ENCODE measurements around the gene TMEM147. TPM values are rescaled to one million over a fixed set of nuclear protein-coding genes. Genes with fewer than 3 reads are reported as not detected.

The TMEM147 gene
- total and polyA plus RNA-seq, 2 of the 4 experiments (the other 2 are of a cell fraction): 67.6 to 108 TPM

GRCh38 chr19:35524181-35524837, 21.1 kb upstream of the TMEM147 start:
- Histone ChIP-seq H3K23ac (ENCODE audit: low read depth, low read length) (no peak overlapping the region), H2AK9ac (replicated peaks; ENCODE audit: low read depth, low read length, poor library complexity) (no peak overlapping the region), H3K4ac (ENCODE audit: low read depth, low read length) (no peak overlapping the region), H3K9me1 (ENCODE audit: insufficient read depth, low read length) (peaks cover 14% of the 10 kb centered on the region), H2BK120ac (ENCODE audit: low read depth, low read length) (no peak overlapping the region), H3K9ac (ENCODE audit: low read depth, low read length) (no peak overlapping the region), H4K8ac (ENCODE audit: low read depth in 2 of 2, low read length in 2 of 2) (no peak overlapping the region), H3K36me3 (ENCODE audit: control insufficient read depth, insufficient read depth, low read length) (no peaks in the 10 kb centered on the region), H2BK5ac (ENCODE audit: low read depth, low read length, poor library complexity, severe bottlenecking) (no peak overlapping the region), H4K20me1 (ENCODE audit: insufficient read depth, low read length) (no peaks in the 10 kb centered on the region), H2BK15ac (ENCODE audit: low read depth, low read length) (no peak overlapping the region), H3K4me3 (ENCODE audit: insufficient read depth, low read depth, low read length) (no peak overlapping the region), H3K79me1 (ENCODE audit: low read depth in 1 of 2, low read length in 2 of 2) (no peaks in the 10 kb centered on the region), H3K14ac (replicated peaks; ENCODE audit: low read depth, low read length) (no peak overlapping the region), H2BK20ac (ENCODE audit: low read depth, low read length) (no peak overlapping the region), H2AK5ac (ENCODE audit: low read depth, low read length) (no peak overlapping the region), H3K18ac (ENCODE audit: low read depth, low read length) (no peak overlapping the region), H4K5ac (ENCODE audit: low read depth, low read length) (no peak overlapping the region), H3K56ac (ENCODE audit: extremely low read depth, insufficient read depth, low read length) (no peak overlapping the region), H3K4me1 (ENCODE audit: control insufficient read depth, insufficient read depth, low read length) (peaks cover 4% of the 10 kb centered on the region), H4K91ac (ENCODE audit: insufficient read depth, low read depth, low read length) (no peak overlapping the region), H3K27me3 (ENCODE audit: control insufficient read depth, insufficient read depth, low read length) (peaks cover 7% of the 10 kb centered on the region), H3K27ac (ENCODE audit: insufficient read depth, low read length) (no peak overlapping the region), H3K4me2 (ENCODE audit: low read depth, low read length) (no peak overlapping the region), H2AFZ (replicated peaks; ENCODE audit: low read length, poor library complexity) (no peak overlapping the region), H3K9me3 (ENCODE audit: control insufficient read depth, insufficient read depth, low read length) (no peaks in the 10 kb centered on the region)
- in situ Hi-C loops (cut with MboI; ENCODE audit: low sequenced_read_pairs): no loop called here
- DNase-seq: no peak
- no TSS peak for BruUV-seq (replicated peaks)
- intact Hi-C loops (cut with micrococcal nuclease): no loop called here
- TF ChIP-seq FOS (IDR thresholded peaks at IDR 0.05; ENCODE audit: low read depth, low read length): no peak
- no peak for TF ChIP-seq RCOR1 (IDR thresholded peaks at IDR 0.05; ENCODE audit: insufficient replicate concordance, low read length)
- no peak for TF ChIP-seq USF2 (IDR thresholded peaks at IDR 0.05; ENCODE audit: low read depth, low read length)
- TF ChIP-seq CHD1 (IDR thresholded peaks at IDR 0.05; ENCODE audit: low read depth, low read length): no peak
- TF ChIP-seq RAD21 (IDR thresholded peaks at IDR 0.05; ENCODE audit: low read length): no peak
- no peak for TF ChIP-seq MXI1 (IDR thresholded peaks at IDR 0.05; ENCODE audit: borderline replicate concordance, low read depth, low read length)
- TF ChIP-seq SMC3 (IDR thresholded peaks at IDR 0.05; ENCODE audit: low read depth, low read length): no peak
- no peak for TF ChIP-seq CEBPB (IDR thresholded peaks at IDR 0.05; ENCODE audit: low read depth, low read length)
- no peak for TF ChIP-seq BHLHE40 (IDR thresholded peaks at IDR 0.05; ENCODE audit: low read depth, low read length)
- no peak for TF ChIP-seq ELK1 (IDR thresholded peaks at IDR 0.05; ENCODE audit: borderline replicate concordance, low read depth, low read length)
- no peak for TF ChIP-seq CTCF (conservative IDR thresholded peaks at IDR 0.05; ENCODE audit: low read depth, low read length)
- no peak for TF ChIP-seq RFX5 (IDR thresholded peaks at IDR 0.05; ENCODE audit: low read depth, low read length)
- no peak for TF ChIP-seq NFE2L2 (IDR thresholded peaks at IDR 0.05; ENCODE audit: low read depth, low read length)
- ChIA-PET POLR2A (ENCODE audit: unreplicated experiment) (no interaction called here), CTCF (no interaction called here)
- ATAC-seq (ENCODE audit: low read depth): no peak
- 50% methylated on average over 5 of the region's 11 CpGs; no CpG with 5 or more reads in 1 of the 2 experiments for WGBS, 2 experiments (ENCODE audit: extremely low coverage in 2 of 2, insufficient read length in 1 of 2)
- dilution Hi-C loops (cut with HindIII; ENCODE audit: low sequenced_read_pairs, unreplicated experiment): no loop called here
